PC-3 (cell line): ENCODE results near the gene ZMAT2. TPM values are rescaled to one million over a fixed set of nuclear protein-coding genes. Genes with fewer than 3 reads are reported as not detected.

ENCODE experiments used
- ATAC-seq: fragments of 200-7000 bp; cut with Tn5 transposase; 2 replicates; pipeline ENCODE4 v1.9.1; 2020; ENCODE audit warnings: mild to moderate bottlenecking, moderate library complexity
- BruUV-seq: library from RNA; stranded (reverse); fragments of 400-500 nt; replicated peaks from 2 replicates; lab custom pipeline; 2021; lab: Mats Ljungman, UMichigan
- CTCF ChIA-PET: fragments of 300-600 bp; sonication (Branson Sonifier 250); formaldehyde crosslinking; loops from one replicate; lab custom pipeline; 2022; ENCODE audit warnings: antibody characterized with exemption; lab: Charles Lee
- POLR2A ChIA-PET: fragments of 300-600 bp; sonication (Branson Sonifier 250); formaldehyde crosslinking; loops from one replicate; lab custom pipeline; 2022; ENCODE audit warnings: antibody characterized with exemption; ENCODE audit not compliant: unreplicated experiment; lab: Charles Lee
- DNase-seq: peaks from one replicate; pipeline ENCODE4 v3.0.0-alpha.2; 2015
- H2AFZ ChIP-seq: fragments of 300-600 bp; sonication (generic); 2 replicates; pipeline ENCODE4 v1.6.0; 2016; ENCODE audit warnings: antibody characterized with exemption, low read length
- H3F3A ChIP-seq: fragments of 300-600 bp; sonication (generic); one replicate; pipeline ENCODE4 v1.6.0; 2017; ENCODE audit warnings: antibody characterized with exemption, low read length, control low read depth, mild to moderate bottlenecking; ENCODE audit not compliant: unreplicated experiment
- H3K27ac ChIP-seq: fragments of 300-600 bp; sonication (generic); 2 replicates; pipeline ENCODE4 v1.5.1; 2016; ENCODE audit warnings: mild to moderate bottlenecking, low read length
- H3K27me3 ChIP-seq: fragments of 300-600 bp; sonication (generic); 2 replicates; pipeline ENCODE4 v1.6.1; 2016; ENCODE audit warnings: low read length, mixed read lengths
- H3K36me3 ChIP-seq: fragments of 300-600 bp; sonication (generic); 2 replicates; pipeline ENCODE4 v1.6.1; 2016; ENCODE audit warnings: low read depth, mixed run types, low read length, mixed read lengths
- H3K4me1 ChIP-seq: fragments of 300-600 bp; sonication (generic); 2 replicates; pipeline ENCODE4 v1.5.1; 2016; ENCODE audit warnings: low read length; ENCODE audit not compliant: insufficient read depth
- H3K4me2 ChIP-seq: fragments of 300-600 bp; sonication (generic); 2 replicates; pipeline ENCODE4 v1.6.0; 2016; ENCODE audit warnings: low read length
- H3K4me3 ChIP-seq: fragments of 300-600 bp; sonication (generic); 2 replicates; pipeline ENCODE4 v1.5.1; 2016; ENCODE audit warnings: mild to moderate bottlenecking, low read length, mixed read lengths
- H3K79me2 ChIP-seq: fragments of 300-600 bp; sonication (generic); 2 replicates; pipeline ENCODE4 v1.6.1; 2017; ENCODE audit warnings: low read length, mixed read lengths
- H3K9ac ChIP-seq: fragments of 300-600 bp; sonication (generic); 2 replicates; pipeline ENCODE4 v1.6.0; 2016; ENCODE audit warnings: mild to moderate bottlenecking, low read length
- H3K9me2 ChIP-seq: fragments of 300-600 bp; sonication (generic); replicated peaks from 2 replicates; pipeline ENCODE4 v1.6.1; 2016; ENCODE audit warnings: mixed run types, low read length, mixed read lengths
- H3K9me3 ChIP-seq: fragments of 300-600 bp; sonication (generic); 2 replicates; pipeline ENCODE4 v1.6.1; 2016; ENCODE audit warnings: low read length, mixed read lengths
- H4K20me1 ChIP-seq: fragments of 300-600 bp; sonication (generic); 2 replicates; pipeline ENCODE4 v1.6.1; 2016; ENCODE audit warnings: low read length, mixed read lengths
- CTCF ChIP-seq: fragments of 300-600 bp; sonication (generic); conservative IDR thresholded peaks from 2 replicates; pipeline ENCODE4 v1.5.1; 2017; ENCODE audit warnings: antibody characterized with exemption, low read depth, mild to moderate bottlenecking, low read length
- EZH2 ChIP-seq: fragments of 300-600 bp; sonication (generic); IDR thresholded peaks from one replicate; pipeline ENCODE4 v1.6.1; 2017; ENCODE audit warnings: antibody characterized with exemption, mild to moderate bottlenecking, low read length; ENCODE audit not compliant: unreplicated experiment
- EZH2phosphoT487 ChIP-seq: fragments of 300-600 bp; sonication (generic); IDR thresholded peaks from 2 replicates; pipeline ENCODE4 v1.6.1; 2018; ENCODE audit warnings: mild to moderate bottlenecking, antibody characterized with exemption, low read length, borderline replicate concordance
- intact Hi-C: fragments of 100-400 bp; cut with micrococcal nuclease; formaldehyde crosslinking; loops from 2 replicates; pipeline ENCODE4 v1.9.0; 2023
- total RNA-seq: library from RNA; depleted of rRNA; stranded (reverse); fragments of >200 nt; gene quantifications from 2 replicates; pipeline ENCODE4 v1.2.3, GENCODE V29; 2014; rRNA removed

ZMAT2 gene
- total RNA-seq, 1 experiment from 2014 or later: 28.2 TPM

- Histone ChIP-seq H3F3A (no peaks in the 10 kb centered on the region), H2AFZ (no peak overlapping the region), H3K9me3 (no peaks in the 10 kb centered on the region), H3K4me1 (no peaks in the 10 kb centered on the region), H3K9ac (no peak overlapping the region), H3K4me2 (no peak overlapping the region), H3K79me2 (no peaks in the 10 kb centered on the region), H3K27me3 (no peaks in the 10 kb centered on the region), H3K9me2 (no peaks in the 10 kb centered on the region), H3K4me3 (no peak overlapping the region), H3K36me3 (no peaks in the 10 kb centered on the region), H4K20me1 (no peaks in the 10 kb centered on the region), H3K27ac (no peak overlapping the region)
- TF ChIP-seq EZH2 (no peak), EZH2phosphoT487 (no peak), CTCF (no peak)
- POLR2A ChIA-PET: no interaction called here
- DNase-seq (no peak), ATAC-seq (no peak)
- BruUV-seq: no TSS peak
- CTCF ChIA-PET: no interaction called here
- intact Hi-C loops: no loop called here
These were observed 37.2 kb downstream of the ZMAT2 start for GRCh38 chr5:140737486-140737885.

GRCh38 chr5:140741967-140742366, 41.7 kb downstream of the ZMAT2 start:
- BruUV-seq: no TSS peak
- Histone ChIP-seq H4K20me1 (no peaks in the 10 kb centered on the region), H2AFZ (no peak overlapping the region), H3K9ac (no peak overlapping the region), H3K4me3 (no peak overlapping the region), H3K36me3 (no peaks in the 10 kb centered on the region), H3K27me3 (no peaks in the 10 kb centered on the region), H3K4me1 (no peaks in the 10 kb centered on the region), H3K79me2 (no peaks in the 10 kb centered on the region), H3K9me3 (no peaks in the 10 kb centered on the region), H3F3A (no peaks in the 10 kb centered on the region), H3K9me2 (no peaks in the 10 kb centered on the region), H3K27ac (no peak overlapping the region), H3K4me2 (no peak overlapping the region)
- CTCF ChIA-PET: no interaction called here
- TF ChIP-seq EZH2phosphoT487 (no peak), CTCF (no peak), EZH2 (no peak)
- POLR2A ChIA-PET: no interaction called here
- ATAC-seq (no peak), DNase-seq (no peak)
- intact Hi-C loops: no loop called here

- Histone ChIP-seq H3K4me2 (no peak overlapping the region), H3K9ac (no peak overlapping the region), H3F3A (no peaks in the 10 kb centered on the region), H3K36me3 (no peaks in the 10 kb centered on the region; the same call in 1 of the 2 replicates), H3K9me3 (0 out of 2 replicates have a peak, but pooled peaks cover 6% of the 10 kb centered on the region), H3K4me1 (no peaks in the 10 kb centered on the region), H3K9me2 (no peaks in the 10 kb centered on the region), H2AFZ (no peak overlapping the region), H3K27ac (no peak overlapping the region), H3K4me3 (no peak overlapping the region), H3K27me3 (no peaks in the 10 kb centered on the region), H3K79me2 (no peaks in the 10 kb centered on the region), H4K20me1 (no peaks in the 10 kb centered on the region)
- TF ChIP-seq CTCF: no peak
- TF ChIP-seq EZH2: no peak
- no peak for TF ChIP-seq EZH2phosphoT487
- ATAC-seq (no peak), DNase-seq (no peak)
- POLR2A ChIA-PET: no interaction called here
- no TSS peak for BruUV-seq
- intact Hi-C loops: no loop called here
- CTCF ChIA-PET: no interaction called here
These were observed 53.3 kb downstream of the ZMAT2 start for GRCh38 chr5:140753561-140753960.

Other genes starting within 250 kb of the ZMAT2 start
- not detected in 2 replicates for gene EIF4EBP3, start 152.8 kb upstream of the ZMAT2 start, total RNA-seq
- gene SRA1, start 143.0 kb upstream of the ZMAT2 start, total RNA-seq: 48.6 and 55.8 TPM in 2 replicates
- gene APBB3, start 135.8 kb upstream of the ZMAT2 start, total RNA-seq: 11.4 and 13.6 TPM in 2 replicates
- 25.0 and 29.1 TPM in 2 replicates for gene SLC35A4, start 135.6 kb upstream of the ZMAT2 start, total RNA-seq
- not detected in 2 replicates for gene CD14, start 67.3 kb upstream of the ZMAT2 start, total RNA-seq
- gene TMCO6, start 61.0 kb upstream of the ZMAT2 start, total RNA-seq: 12.7 and 16.5 TPM in 2 replicates
- 84.5 and 108 TPM in 2 replicates for gene NDUFA2, start 52.8 kb upstream of the ZMAT2 start, total RNA-seq
- gene IK, start 52.6 kb upstream of the ZMAT2 start, total RNA-seq: 87.5 and 117 TPM in 2 replicates
- gene WDR55, start 35.5 kb upstream of the ZMAT2 start, total RNA-seq: 21.2 and 27.2 TPM in 2 replicates
- 0.75 and 1.1 TPM in 2 replicates for gene DND1, start 26.9 kb upstream of the ZMAT2 start, total RNA-seq
- gene HARS1, start 9.1 kb upstream of the ZMAT2 start, total RNA-seq: 76.1 and 87.1 TPM in 2 replicates
- gene HARS2, start 9.0 kb upstream of the ZMAT2 start, total RNA-seq: 23.3 and 29.7 TPM in 2 replicates
- gene PCDHA1, start 85.7 kb downstream of the ZMAT2 start, total RNA-seq: not detected in 2 replicates
- gene PCDHA2, start 94.4 kb downstream of the ZMAT2 start, total RNA-seq: not detected in 2 replicates
- not detected in 2 replicates for gene PCDHA3, start 100.6 kb downstream of the ZMAT2 start, total RNA-seq
- gene PCDHA4, start 106.6 kb downstream of the ZMAT2 start, total RNA-seq: 1.5 and 1.6 TPM in 2 replicates
- 1.3 and 1.5 TPM in 2 replicates for gene PCDHA5, start 121.2 kb downstream of the ZMAT2 start, total RNA-seq
- 0.22 and 0.35 TPM in 2 replicates for gene PCDHA6, start 127.5 kb downstream of the ZMAT2 start, total RNA-seq
- gene PCDHA7, start 133.8 kb downstream of the ZMAT2 start, total RNA-seq: 0.26 and 0.52 TPM in 2 replicates
- gene PCDHA8, start 140.7 kb downstream of the ZMAT2 start, total RNA-seq: 0.11 TPM in 1 of 2 replicates, not detected in the other
- 0.22 and 0.35 TPM in 2 replicates for gene PCDHA9, start 147.9 kb downstream of the ZMAT2 start, total RNA-seq
- gene PCDHA10, start 155.4 kb downstream of the ZMAT2 start, total RNA-seq: 0.04 and 0.23 TPM in 2 replicates
- 0.33 TPM in 1 of 2 replicates, not detected in the other for gene PCDHA11, start 168.5 kb downstream of the ZMAT2 start, total RNA-seq
- gene PCDHA12, start 174.9 kb downstream of the ZMAT2 start, total RNA-seq: 7.0 and 8.2 TPM in 2 replicates
- gene PCDHA13, start 181.7 kb downstream of the ZMAT2 start, total RNA-seq: 3.2 and 6.2 TPM in 2 replicates
- 4.8 and 6.2 TPM in 2 replicates for gene PCDHAC1, start 225.9 kb downstream of the ZMAT2 start, total RNA-seq